Measurements from ENCODE around the gene TRIM54.

DNA sequence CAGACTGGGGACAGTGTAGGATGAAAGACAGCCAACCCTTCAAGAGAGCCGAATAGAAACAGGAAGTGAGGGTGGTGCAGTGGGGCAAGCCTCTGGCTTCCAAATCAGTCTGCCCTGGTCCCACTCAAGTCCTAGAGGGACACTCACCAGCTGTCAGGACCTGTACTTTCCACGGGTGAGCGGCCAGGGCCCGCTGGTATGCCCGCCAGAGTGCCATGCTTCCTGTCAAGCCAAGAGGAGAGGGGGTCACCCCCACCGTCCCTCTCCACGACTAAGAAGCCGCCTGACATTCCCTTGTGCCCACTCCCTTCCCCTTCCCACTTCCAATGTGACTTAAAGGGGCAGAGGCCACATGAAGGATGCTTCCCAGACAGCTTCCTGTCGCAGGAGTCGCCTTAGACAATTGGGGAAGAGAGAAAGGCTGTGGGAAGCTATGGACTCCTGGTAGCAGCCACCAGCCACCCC lies 40.1 kb downstream of the TRIM54 start:
- TF ChIP-seq, protein P1, sequence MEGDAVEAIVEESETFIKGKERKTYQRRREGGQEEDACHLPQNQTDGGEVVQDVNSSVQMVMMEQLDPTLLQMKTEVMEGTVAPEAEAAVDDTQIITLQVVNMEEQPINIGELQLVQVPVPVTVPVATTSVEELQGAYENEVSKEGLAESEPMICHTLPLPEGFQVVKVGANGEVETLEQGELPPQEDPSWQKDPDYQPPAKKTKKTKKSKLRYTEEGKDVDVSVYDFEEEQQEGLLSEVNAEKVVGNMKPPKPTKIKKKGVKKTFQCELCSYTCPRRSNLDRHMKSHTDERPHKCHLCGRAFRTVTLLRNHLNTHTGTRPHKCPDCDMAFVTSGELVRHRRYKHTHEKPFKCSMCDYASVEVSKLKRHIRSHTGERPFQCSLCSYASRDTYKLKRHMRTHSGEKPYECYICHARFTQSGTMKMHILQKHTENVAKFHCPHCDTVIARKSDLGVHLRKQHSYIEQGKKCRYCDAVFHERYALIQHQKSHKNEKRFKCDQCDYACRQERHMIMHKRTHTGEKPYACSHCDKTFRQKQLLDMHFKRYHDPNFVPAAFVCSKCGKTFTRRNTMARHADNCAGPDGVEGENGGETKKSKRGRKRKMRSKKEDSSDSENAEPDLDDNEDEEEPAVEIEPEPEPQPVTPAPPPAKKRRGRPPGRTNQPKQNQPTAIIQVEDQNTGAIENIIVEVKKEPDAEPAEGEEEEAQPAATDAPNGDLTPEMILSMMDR (IDR thresholded peaks at IDR 0.05): no peak
- no peak for TF ChIP-seq POLR2A (IDR thresholded peaks at IDR 0.05)
